HCT116 (cell line): ENCODE measurements around the gene CCDC71. TPM values are rescaled to one million over a fixed set of nuclear protein-coding genes. Genes with fewer than 3 reads are reported as not detected.

Experiments
- ATAC-seq: fragments of 200-7000 bp; cut with Tn5 transposase; 2 replicates; pipeline ENCODE4 v1.9.1; 2020; ENCODE audit warnings: mild to moderate bottlenecking, moderate library complexity
- BruUV-seq: library from RNA; stranded (reverse); fragments of 400-500 nt; replicated peaks from 2 replicates; lab custom pipeline; 2021; lab: Mats Ljungman, UMichigan
- CTCF ChIA-PET: fragments of 300-600 bp; sonication (Branson Sonifier 250); formaldehyde crosslinking; loops from one replicate; lab custom pipeline; 2021; ENCODE audit warnings: antibody characterized with exemption; lab: Charles Lee
- POLR2A ChIA-PET: fragments of 300-600, 350-600 bp; sonication (Branson Sonifier 250); formaldehyde crosslinking; loops from one replicate; lab custom pipeline; 2021; ENCODE audit warnings: antibody characterized with exemption; lab: Charles Lee
- RAD21 ChIA-PET, 2 experiments: fragments of 300-600 bp; sonication (Branson Sonifier 250); formaldehyde crosslinking; loops; one replicate each; lab custom pipeline; 2023; ENCODE audit warnings: low total read pairs in 2 of 2; ENCODE audit not compliant: uncharacterized antibody in 2 of 2, unreplicated experiment in 2 of 2, low non-redundant PET in 1 of 2; lab: Charles Lee
- DNase-seq: peaks from one replicate; pipeline ENCODE4 v3.0.0-alpha.2; 2010; ENCODE audit warnings: low read depth, low spot score
- H2AFZ ChIP-seq: fragments of 200-600 bp; shearing (Covaris generic), sonication (generic); 2 replicates; pipeline ENCODE4 v1.6.1; 2017; ENCODE audit warnings: low read depth, mixed run types, mixed read lengths, antibody characterized with exemption, low read length; ENCODE audit not compliant: poor library complexity, severe bottlenecking
- H3K27ac ChIP-seq: 2 replicates; pipeline ENCODE4 v1.5.1; 2012; ENCODE audit warnings: low read depth, low read length
- H3K27me3 ChIP-seq: fragments of 200-600 bp; sonication (generic); 2 replicates; pipeline ENCODE4 v1.6.1; 2016; ENCODE audit warnings: mixed run types, low read length, mixed read lengths; ENCODE audit not compliant: insufficient read depth
- H3K36me3 ChIP-seq, 2 experiments: fragments of 200-500 bp in 1 of 2; fragments of 200-600 bp in 1 of 2; sonication (Bioruptor generic) in 1 of 2; sonication (generic) in 1 of 2; 2 replicates each; pipeline versions ENCODE4 v1.5.1 to v1.6.1; 2014 to 2016; ENCODE audit warnings: low read length in 2 of 2, inconsistent platforms in 1 of 2, mixed read lengths in 1 of 2, mixed run types in 1 of 2; ENCODE audit not compliant: insufficient read depth in 2 of 2, control insufficient read depth in 1 of 2
- H3K4me1 ChIP-seq, 2 experiments: fragments of 200-600 bp in 1 of 2; sonication (generic) in 1 of 2; 2 replicates each; pipeline versions ENCODE4 v1.5.1 to v1.6.1; 2012 to 2017; ENCODE audit warnings: low read length in 2 of 2, inconsistent platforms in 1 of 2, mild to moderate bottlenecking in 1 of 2, mixed read lengths in 1 of 2, mixed run types in 1 of 2, moderate library complexity in 1 of 2; ENCODE audit not compliant: insufficient read depth in 2 of 2, control insufficient read depth in 1 of 2
- H3K4me2 ChIP-seq: fragments of 200-600 bp; sonication (generic); 2 replicates; pipeline ENCODE4 v1.6.1; 2017; ENCODE audit warnings: mixed run types, low read length, mixed read lengths
- H3K4me3 ChIP-seq, 2 experiments: fragments of 200-600 bp in 1 of 2; sonication (generic) in 1 of 2; replicated peaks in 1 of 2; 2 replicates each; pipeline ENCODE4 v1.5.1; 2011 to 2016; ENCODE audit warnings: low read length in 2 of 2, control low read depth in 1 of 2, low read depth in 1 of 2, mild to moderate bottlenecking in 1 of 2, mixed read lengths in 1 of 2, mixed run types in 1 of 2
- H3K79me2 ChIP-seq: fragments of 200-600 bp; sonication (generic); 2 replicates; pipeline ENCODE4 v1.6.1; 2017; ENCODE audit warnings: mild to moderate bottlenecking, mixed run types, low read length, moderate library complexity, mixed read lengths; ENCODE audit not compliant: insufficient read depth
- H3K9ac ChIP-seq: fragments of 200-600 bp; sonication (generic); 2 replicates; pipeline ENCODE4 v1.6.1; 2016; ENCODE audit warnings: low read length, mixed read lengths
- H3K9me2 ChIP-seq: fragments of 200-600 bp; sonication (generic), shearing (Covaris generic); 2 replicates; pipeline ENCODE4 v1.6.1; 2017; ENCODE audit warnings: mixed run types, mild to moderate bottlenecking, moderate library complexity; ENCODE audit not compliant: insufficient read depth
- H3K9me3 ChIP-seq, 2 experiments: fragments of 200-500 bp in 1 of 2; fragments of 200-600 bp in 1 of 2; sonication (Bioruptor generic) in 1 of 2; sonication (generic) in 1 of 2; 2 replicates each; pipeline ENCODE4 v1.6.1; 2014 to 2017; ENCODE audit warnings: low read length in 2 of 2, mixed read lengths in 2 of 2, inconsistent platforms in 1 of 2, low read depth in 1 of 2, mild to moderate bottlenecking in 1 of 2, mixed run types in 1 of 2, moderate library complexity in 1 of 2; ENCODE audit not compliant: control insufficient read depth in 1 of 2, insufficient read depth in 1 of 2
- H4K20me1 ChIP-seq: fragments of 200-600 bp; sonication (generic), shearing (Covaris generic); 2 replicates; pipeline ENCODE4 v1.6.1; 2017; ENCODE audit warnings: mixed run types, mild to moderate bottlenecking, moderate library complexity; ENCODE audit not compliant: insufficient read depth
- CBX3 ChIP-seq: IDR thresholded peaks from 2 replicates; pipeline ENCODE4 v1.6.1; 2012; ENCODE audit warnings: low read depth
- ELF1 ChIP-seq: IDR thresholded peaks from 2 replicates; pipeline ENCODE4 v1.6.1; 2012; ENCODE audit warnings: low read depth, borderline replicate concordance
- EZH2 ChIP-seq: fragments of 200-600 bp; sonication (generic); IDR thresholded peaks from 2 replicates; pipeline ENCODE4 v1.6.1; 2017; ENCODE audit warnings: antibody characterized with exemption, mixed run types
- EZH2phosphoT487 ChIP-seq: fragments of 200-600 bp; IDR thresholded peaks from 2 replicates; pipeline ENCODE4 v1.6.1; 2018; ENCODE audit warnings: antibody characterized with exemption, borderline replicate concordance
- FOSL1 ChIP-seq: IDR thresholded peaks from 2 replicates; pipeline ENCODE4 v1.6.1; 2012; ENCODE audit warnings: low read depth
- MAX ChIP-seq: IDR thresholded peaks from 2 replicates; pipeline ENCODE4 v1.6.1; 2012
- POLR2A ChIP-seq: IDR thresholded peaks from 2 replicates; pipeline ENCODE4 v1.7.0; 2011; ENCODE audit warnings: borderline replicate concordance; ENCODE audit not compliant: insufficient read depth, insufficient read length; ENCODE audit errors: extremely low read depth
- POLR2AphosphoS5 ChIP-seq: IDR thresholded peaks from 2 replicates; pipeline ENCODE4 v1.6.1; 2011; ENCODE audit warnings: mild to moderate bottlenecking, low read depth, low read length, moderate library complexity
- RAD21 ChIP-seq: IDR thresholded peaks from 2 replicates; pipeline ENCODE4 v1.6.1; 2012; ENCODE audit warnings: low read depth, mild to moderate bottlenecking
- REST ChIP-seq: IDR thresholded peaks from 2 replicates; pipeline ENCODE4 v1.6.1; 2012; ENCODE audit warnings: low read depth
- SP1 ChIP-seq: IDR thresholded peaks from 2 replicates; pipeline ENCODE4 v1.6.1; 2012; ENCODE audit warnings: low read depth
- SRF ChIP-seq: IDR thresholded peaks from 2 replicates; pipeline ENCODE4 v1.6.1; 2012; ENCODE audit warnings: low read depth
- YY1 ChIP-seq: IDR thresholded peaks from 2 replicates; pipeline ENCODE4 v1.6.1; 2011; ENCODE audit warnings: low read length, low read depth, moderate library complexity, mild to moderate bottlenecking; ENCODE audit not compliant: insufficient replicate concordance; ENCODE audit errors: extremely low read depth
- ZBTB33 ChIP-seq: IDR thresholded peaks from 2 replicates; pipeline ENCODE4 v1.6.1; 2011; ENCODE audit warnings: mild to moderate bottlenecking, low read length, moderate library complexity; ENCODE audit not compliant: insufficient replicate concordance; ENCODE audit errors: extremely low read depth
- ZNF274 ChIP-seq: fragments of 200-500 bp; sonication (Bioruptor generic); IDR thresholded peaks from 2 replicates; pipeline ENCODE4 v1.6.1; 2014; ENCODE audit warnings: mild to moderate bottlenecking, low read depth, low read length, inconsistent platforms
- intact Hi-C: fragments of 100-400 bp; cut with micrococcal nuclease; formaldehyde crosslinking; loops from 2 replicates; pipeline ENCODE4 v1.10.0; 2022
- total RNA-seq: library from RNA; stranded (reverse); gene quantifications from one replicate; pipeline ENCODE4 v1.2.1, GENCODE V29; 2021; ENCODE audit not compliant: unreplicated experiment

CCDC71 gene
- total RNA-seq, 1 experiment from 2014 or later: 32.8 TPM

- no peak for TF ChIP-seq ZBTB33
Observed at GRCh38 chr3:49213541-49213943, 47.4 kb upstream of the CCDC71 start (continued).

- BruUV-seq: no TSS peak
- no peak overlapping the region for H3K4me2 ChIP-seq
- H2AFZ ChIP-seq: no peak overlapping the region
- CTCF ChIA-PET: no interaction called here
- RAD21 ChIA-PET: no interaction called here
- H3K27me3 ChIP-seq: no peaks in the 10 kb centered on the region
- no peaks in the 10 kb centered on the region for H3K9me2 ChIP-seq
- H3K27ac ChIP-seq: no peak overlapping the region
- DNase-seq (no peak), ATAC-seq (no peak)
- no peak overlapping the region for H3K9ac ChIP-seq
- no peaks in the 10 kb centered on the region for H3K9me3 ChIP-seq
- no peaks in the 10 kb centered on the region for H3K36me3 ChIP-seq
- TF ChIP-seq SRF (no peak), EZH2 (no peak), POLR2AphosphoS5 (no peak), MAX (no peak), POLR2A (no peak), CBX3 (no peak), YY1 (no peak), REST (no peak), FOSL1 (no peak), EZH2phosphoT487 (no peak), RAD21 (no peak), SP1 (no peak), ELF1 (no peak), ZNF274 (no peak)
- TF ChIP-seq, all 23 proteins: peak for 0
- no peaks in the 10 kb centered on the region for H3K79me2 ChIP-seq
- no peaks in the 10 kb centered on the region for H3K4me1 ChIP-seq
- POLR2A ChIA-PET: no interaction called here
- no peak overlapping the region for H3K4me3 ChIP-seq
- intact Hi-C loops: no loop called here
- no peaks in the 10 kb centered on the region for H4K20me1 ChIP-seq
Observed at GRCh38 chr3:49199900-49200281, 33.8 kb upstream of the CCDC71 start.
